ENCODE measurements around the gene EHD4. TPM values are rescaled to one million over a fixed set of nuclear protein-coding genes. Genes with fewer than 3 reads are reported as not detected.

Gene EHD4
- polyA plus RNA-seq, 3 donors = 12.8 to 16.0 (median 14.2) TPM

GRCh38 chr15:41888662-41889253 lies 83.6 kb downstream of the EHD4 start:
- peaks cover 2 to 5% (median 2%) of the 10 kb centered on the region in 3 donors for H3K27me3 Mint-ChIP-seq (ENCODE audit: low read depth in 3 of 3)

DNA sequence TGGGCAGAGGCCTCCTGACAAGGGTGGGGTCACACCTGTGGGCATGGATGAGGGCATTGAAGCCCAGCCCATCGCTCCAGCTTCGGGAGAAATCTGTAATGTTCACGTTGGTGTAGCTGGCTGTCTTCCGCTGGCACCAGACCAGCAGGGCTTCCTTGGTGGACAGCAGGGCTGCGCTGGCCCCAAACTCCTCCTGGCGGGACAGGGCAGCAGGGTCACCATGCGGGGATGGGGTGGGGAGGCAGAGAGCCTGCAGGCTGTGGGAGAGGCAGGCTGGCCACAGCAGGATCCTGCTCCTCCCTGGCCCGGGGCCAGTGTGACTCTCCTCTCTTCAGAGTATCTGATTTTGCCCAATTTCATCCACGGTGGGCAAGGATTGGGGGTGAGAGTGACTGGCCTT lies 84.5 kb downstream of the EHD4 start:
- Histone ChIP-seq H3K27ac (ENCODE audit: low read depth in 1 of 2, low read length in 2 of 2) (no peak overlapping the region), H3K27me3 (ENCODE audit: control insufficient read depth in 2 of 2, insufficient read depth in 2 of 2, low read length in 2 of 2) (peaks cover 0 to 2% of the 10 kb centered on the region in 2 donors), H3K36me3 (replicated peaks in 1 of 2; ENCODE audit: control insufficient read depth in 1 of 2, insufficient read depth in 2 of 2, low read length in 2 of 2) (no peaks in the 10 kb centered on the region), H3K4me3 (replicated peaks in 1 of 3; ENCODE audit: low read depth in 2 of 3, low read length in 3 of 3) (no peak overlapping the region), H3K79me2 (ENCODE audit: insufficient read depth, low read length) (no peaks in the 10 kb centered on the region), H3K4me1 (ENCODE audit: control insufficient read depth in 1 of 2, insufficient read depth in 2 of 2, low read length in 2 of 2) (peaks cover 5 to 6% of the 10 kb centered on the region in 2 donors), H3K4me2 (replicated peaks; ENCODE audit: extremely low read depth, low read length, poor library complexity, severe bottlenecking) (no peak overlapping the region), H3K9ac (ENCODE audit: insufficient read depth, low read length, poor library complexity, severe bottlenecking) (no peak overlapping the region), H3K9me3 (replicated peaks in 1 of 2; ENCODE audit: control insufficient read depth in 1 of 2, insufficient read depth in 1 of 2, low read length in 2 of 2) (no peaks in the 10 kb centered on the region), H2AFZ (ENCODE audit: insufficient read depth, low read depth, low read length, poor library complexity, severe bottlenecking) (no peak overlapping the region), H4K20me1 (ENCODE audit: insufficient read depth, low read length) (no peaks in the 10 kb centered on the region)
- 99% methylated on average over 6 of the region's 9 CpGs for WGBS (ENCODE audit: insufficient coverage)
- peaks cover 0 to 2% (median 0%) of the 10 kb centered on the region in 7 donors for H3K9me3 Mint-ChIP-seq
- no peak for DNase-seq
- no peak for TF ChIP-seq CTCF (IDR thresholded peaks at IDR 0.05)
- H3K27ac Mint-ChIP-seq = peak overlapping the region in 1 of 7 donors; percentile 35
- peaks cover 3 to 7% (median 6%) of the 10 kb centered on the region in 3 donors for H3K27me3 Mint-ChIP-seq (ENCODE audit: low read depth in 3 of 3)
- no peaks in the 10 kb centered on the region for H3K36me3 Mint-ChIP-seq
- intact Hi-C loops (cut with micrococcal nuclease) = no loop called here
- no peak overlapping the region for H3K4me3 Mint-ChIP-seq
- peaks cover 14% of the 10 kb centered on the region for H3K4me1 Mint-ChIP-seq

More at GRCh38 chr15:41888662-41889253, 83.6 kb downstream of the EHD4 start:
- no peaks in the 10 kb centered on the region for H4K20me1 ChIP-seq (ENCODE audit: insufficient read depth, low read length)
- H3K27ac ChIP-seq (ENCODE audit: low read depth in 1 of 2, low read length in 2 of 2) = no peak overlapping the region
- intact Hi-C loops (cut with micrococcal nuclease) = no loop called here
- Mint-ChIP-seq H3K4me3 (no peak overlapping the region), H3K27ac (peak overlapping the region in 1 of 7 donors; percentile 32), H3K9me3 (peaks cover 0 to 2% (median 0%) of the 10 kb centered on the region in 7 donors), H3K4me1 (peaks cover 16% of the 10 kb centered on the region), H3K36me3 (no peaks in the 10 kb centered on the region)
- no peak overlapping the region for H3K9ac ChIP-seq (ENCODE audit: insufficient read depth, low read length, poor library complexity, severe bottlenecking)
- no peaks in the 10 kb centered on the region for H3K79me2 ChIP-seq (ENCODE audit: insufficient read depth, low read length)
- no peaks in the 10 kb centered on the region for H3K27me3 ChIP-seq (ENCODE audit: control insufficient read depth in 2 of 2, insufficient read depth in 2 of 2, low read length in 2 of 2)
- peaks cover 11 to 13% of the 10 kb centered on the region in 2 donors for H3K4me1 ChIP-seq (ENCODE audit: control insufficient read depth in 1 of 2, insufficient read depth in 2 of 2, low read length in 2 of 2)
- 55% methylated on average over 6 of the region's 7 CpGs for WGBS (ENCODE audit: insufficient coverage)
- H3K9me3 ChIP-seq (replicated peaks in 1 of 2; ENCODE audit: control insufficient read depth in 1 of 2, insufficient read depth in 1 of 2, low read length in 2 of 2) = no peaks in the 10 kb centered on the region
- no peak for TF ChIP-seq CTCF (IDR thresholded peaks at IDR 0.05)
- H3K4me2 ChIP-seq (replicated peaks; ENCODE audit: extremely low read depth, low read length, poor library complexity, severe bottlenecking) = no peak overlapping the region
- H3K36me3 ChIP-seq (replicated peaks in 1 of 2; ENCODE audit: control insufficient read depth in 1 of 2, insufficient read depth in 2 of 2, low read length in 2 of 2) = no peaks in the 10 kb centered on the region
- no peak overlapping the region for H3K4me3 ChIP-seq (replicated peaks in 1 of 3; ENCODE audit: low read depth in 2 of 3, low read length in 3 of 3)
- H2AFZ ChIP-seq (ENCODE audit: insufficient read depth, low read depth, low read length, poor library complexity, severe bottlenecking) = no peak overlapping the region
- peak in 2 of 3 donors; percentile 11 to 29 for DNase-seq

All from CD14-positive monocyte (primary cell).